IMR-90 (cell line): ENCODE measurements around the gene LIMCH1.

Source experiments
- MXI1 ChIP-seq: IDR thresholded peaks from 2 replicates; pipeline ENCODE4 v1.6.1; 2012; ENCODE audit warnings: low read depth, mild to moderate bottlenecking, low read length, moderate library complexity, borderline replicate concordance
- POLR2A ChIP-seq: IDR thresholded peaks from 2 replicates; pipeline ENCODE4 v1.6.1; 2012; ENCODE audit warnings: mild to moderate bottlenecking, low read depth, low read length
- RFX5 ChIP-seq: IDR thresholded peaks from 2 replicates; pipeline ENCODE4 v1.8.0; 2012; ENCODE audit warnings: low read depth, mild to moderate bottlenecking, low read length, moderate library complexity

DNA sequence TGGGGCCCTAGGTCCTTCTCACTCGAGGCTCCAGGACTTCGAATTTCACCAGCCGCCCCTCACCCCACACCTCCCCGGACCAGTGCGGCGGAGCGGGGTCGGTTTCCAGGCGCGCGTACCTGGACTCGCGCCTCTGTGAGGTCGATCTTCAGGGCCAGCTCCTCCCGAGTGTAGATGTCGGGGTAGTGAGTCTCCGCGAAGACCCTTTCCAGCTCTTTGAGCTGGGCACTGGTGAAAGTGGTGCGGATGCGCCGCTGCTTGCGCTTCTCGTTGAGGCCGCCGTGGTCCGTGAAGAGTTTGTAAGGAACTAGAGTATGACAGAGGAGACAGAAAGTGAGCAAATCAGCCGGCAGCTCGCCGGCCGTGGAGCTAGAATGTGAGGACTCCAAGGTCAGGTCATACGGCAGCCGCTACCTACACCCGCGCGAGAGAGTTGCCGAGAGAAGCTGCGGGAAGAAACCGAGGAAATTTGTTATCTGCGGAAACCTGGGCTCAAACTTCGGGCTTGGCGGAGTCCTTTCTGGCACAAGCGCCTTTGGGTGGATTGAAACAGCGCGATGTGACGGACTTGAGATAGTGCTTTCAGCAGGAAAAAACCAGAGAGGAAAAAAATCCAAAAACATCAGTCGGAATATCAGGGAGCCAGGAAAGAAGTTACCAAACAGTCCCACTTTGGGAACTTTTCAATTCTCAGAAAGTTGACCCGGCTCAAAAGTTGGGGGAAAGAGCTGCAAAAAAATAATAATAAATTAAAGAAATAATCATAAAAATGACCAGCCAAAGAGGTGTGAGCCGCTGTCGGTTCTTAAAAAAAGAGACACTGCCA, 209.5 kb downstream of the LIMCH1 start:
- TF ChIP-seq RFX5 (no peak), POLR2A (no peak), MXI1 (no peak)
